GM13976 (cell line): ENCODE results near the gene CAPZA3.
"Not testable (repeated sequence)": the region's sequence is repeated elsewhere in the genome, so short reads cannot be mapped to it uniquely, and the experiment has no call there.

ENCODE experiments used
- DNase-seq: peaks from one replicate; pipeline ENCODE4 v3.0.0; 2012; ENCODE audit warnings: low spot score
- in situ Hi-C: fragments of 300-500 bp; cut with MboI; formaldehyde crosslinking; loops from one replicate; pipeline ENCODE4 v1.12.0; 2022; ENCODE audit warnings: low sequenced_read_pairs, mixed read lengths, inconsistent platforms; ENCODE audit not compliant: unreplicated experiment
- TF ChIP-seq, protein P1 (sequence below): IDR thresholded peaks from 2 replicates; pipeline ENCODE4 v1.5.1; 2012; ENCODE audit warnings: borderline replicate concordance, mild to moderate bottlenecking; ENCODE audit not compliant: insufficient read depth; ENCODE audit errors: extremely low read depth, missing control alignments, control extremely low read depth

CAPZA3 gene, protein sequence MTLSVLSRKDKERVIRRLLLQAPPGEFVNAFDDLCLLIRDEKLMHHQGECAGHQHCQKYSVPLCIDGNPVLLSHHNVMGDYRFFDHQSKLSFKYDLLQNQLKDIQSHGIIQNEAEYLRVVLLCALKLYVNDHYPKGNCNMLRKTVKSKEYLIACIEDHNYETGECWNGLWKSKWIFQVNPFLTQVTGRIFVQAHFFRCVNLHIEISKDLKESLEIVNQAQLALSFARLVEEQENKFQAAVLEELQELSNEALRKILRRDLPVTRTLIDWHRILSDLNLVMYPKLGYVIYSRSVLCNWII

DNA sequence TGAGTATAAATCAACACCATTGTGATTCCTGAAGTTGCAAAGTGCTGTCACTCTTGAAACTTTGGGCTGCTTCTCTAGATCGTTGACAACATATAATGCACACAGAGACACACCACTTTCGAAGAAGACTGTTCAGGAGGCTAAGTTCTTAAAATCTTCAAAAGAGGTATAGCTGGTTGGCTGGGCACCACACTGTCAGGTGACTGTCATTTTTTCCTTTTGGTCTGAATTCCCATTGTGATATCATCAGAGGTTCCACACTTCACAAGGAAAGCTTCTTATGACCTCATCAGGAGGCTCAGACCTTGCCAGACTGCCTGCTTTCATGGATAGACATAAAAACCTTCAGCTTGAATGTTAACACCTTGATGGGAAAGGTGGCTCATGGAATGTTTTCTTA lies at the start of gene CAPZA3, which contains the start of gene PLCZ1:
Gene CAPZA3 (plus strand): TSS at position 301 of the 400 bp plus-strand sequence. CDS start 150 bp downstream, outside the sequence.
Gene PLCZ1 (minus strand): TSS at position 194 of the 400 bp plus-strand sequence. CDS start 641 bp downstream, outside the sequence.
- TF ChIP-seq, protein P1, sequence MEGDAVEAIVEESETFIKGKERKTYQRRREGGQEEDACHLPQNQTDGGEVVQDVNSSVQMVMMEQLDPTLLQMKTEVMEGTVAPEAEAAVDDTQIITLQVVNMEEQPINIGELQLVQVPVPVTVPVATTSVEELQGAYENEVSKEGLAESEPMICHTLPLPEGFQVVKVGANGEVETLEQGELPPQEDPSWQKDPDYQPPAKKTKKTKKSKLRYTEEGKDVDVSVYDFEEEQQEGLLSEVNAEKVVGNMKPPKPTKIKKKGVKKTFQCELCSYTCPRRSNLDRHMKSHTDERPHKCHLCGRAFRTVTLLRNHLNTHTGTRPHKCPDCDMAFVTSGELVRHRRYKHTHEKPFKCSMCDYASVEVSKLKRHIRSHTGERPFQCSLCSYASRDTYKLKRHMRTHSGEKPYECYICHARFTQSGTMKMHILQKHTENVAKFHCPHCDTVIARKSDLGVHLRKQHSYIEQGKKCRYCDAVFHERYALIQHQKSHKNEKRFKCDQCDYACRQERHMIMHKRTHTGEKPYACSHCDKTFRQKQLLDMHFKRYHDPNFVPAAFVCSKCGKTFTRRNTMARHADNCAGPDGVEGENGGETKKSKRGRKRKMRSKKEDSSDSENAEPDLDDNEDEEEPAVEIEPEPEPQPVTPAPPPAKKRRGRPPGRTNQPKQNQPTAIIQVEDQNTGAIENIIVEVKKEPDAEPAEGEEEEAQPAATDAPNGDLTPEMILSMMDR: no peak
- in situ Hi-C loops: no loop called here
- DNase-seq: no peak

DNA sequence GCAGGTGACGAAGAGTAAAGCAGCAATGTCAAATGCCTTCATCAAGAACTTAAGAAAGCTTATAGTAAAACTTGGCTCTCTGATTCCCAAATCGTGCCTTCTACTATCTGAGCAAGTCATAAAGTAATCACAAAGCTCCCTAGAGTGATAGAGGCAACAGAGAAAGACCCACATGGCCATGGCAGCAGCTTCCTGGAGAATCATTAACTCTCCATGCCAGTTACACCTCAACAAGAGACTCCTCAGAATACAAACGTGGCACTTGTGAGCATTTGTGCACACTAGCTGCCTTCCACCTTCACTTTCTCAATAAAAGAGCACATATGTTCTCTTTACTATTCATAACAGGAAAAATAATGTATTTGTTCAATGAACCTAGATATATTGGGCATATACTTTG lies 48.1 kb upstream of the CAPZA3 start:
- in situ Hi-C loops: no loop called here
- TF ChIP-seq, protein P1: no peak

DNA sequence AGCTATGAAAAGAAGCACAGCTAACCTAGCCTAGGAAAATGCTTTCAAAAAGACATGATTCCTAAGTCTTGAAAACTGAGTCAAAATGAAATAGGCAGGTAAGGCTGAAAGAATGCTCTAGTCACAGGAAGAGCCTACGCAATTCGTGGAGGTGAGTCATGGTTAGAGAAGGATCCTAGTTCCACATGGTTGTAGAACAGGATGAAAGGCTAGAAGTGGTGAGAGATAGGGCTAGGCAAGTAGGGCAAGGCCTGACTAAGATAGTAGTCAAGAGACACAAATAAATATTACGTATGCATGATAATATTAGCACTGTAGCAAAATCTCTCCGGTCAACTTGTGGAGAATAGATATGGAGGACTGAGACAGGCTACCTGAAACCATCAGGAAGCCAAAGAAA lies 47.3 kb upstream of the CAPZA3 start:
- in situ Hi-C loops: no loop called here
- no peak for DNase-seq

More for the DNA sequence above, 48.1 kb upstream of the CAPZA3 start:
- DNase-seq: no peak

DNA sequence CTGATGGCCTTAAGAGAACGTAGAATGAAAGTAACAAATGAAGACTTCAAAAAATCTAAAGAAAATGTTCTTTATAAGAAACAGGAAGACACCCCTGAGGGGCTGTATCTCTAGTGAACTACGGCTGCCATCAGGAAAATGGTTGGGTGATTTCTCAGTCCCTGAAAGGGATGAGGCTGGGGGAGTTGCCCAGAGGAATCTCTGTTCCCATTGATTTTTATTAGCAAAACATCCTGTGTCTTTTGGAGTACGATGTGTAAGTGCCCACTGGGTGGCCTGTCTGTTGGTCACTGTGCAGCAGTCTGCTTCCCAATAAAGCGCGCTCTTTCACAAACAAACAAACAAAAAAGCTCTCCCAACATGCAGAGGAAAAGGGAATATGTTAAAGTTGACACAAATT lies 43.9 kb upstream of the CAPZA3 start:
- in situ Hi-C loops, DNase-seq: not testable (repeated sequence)

More for the DNA sequence above, 47.3 kb upstream of the CAPZA3 start:
- TF ChIP-seq, protein P1: no peak

DNA sequence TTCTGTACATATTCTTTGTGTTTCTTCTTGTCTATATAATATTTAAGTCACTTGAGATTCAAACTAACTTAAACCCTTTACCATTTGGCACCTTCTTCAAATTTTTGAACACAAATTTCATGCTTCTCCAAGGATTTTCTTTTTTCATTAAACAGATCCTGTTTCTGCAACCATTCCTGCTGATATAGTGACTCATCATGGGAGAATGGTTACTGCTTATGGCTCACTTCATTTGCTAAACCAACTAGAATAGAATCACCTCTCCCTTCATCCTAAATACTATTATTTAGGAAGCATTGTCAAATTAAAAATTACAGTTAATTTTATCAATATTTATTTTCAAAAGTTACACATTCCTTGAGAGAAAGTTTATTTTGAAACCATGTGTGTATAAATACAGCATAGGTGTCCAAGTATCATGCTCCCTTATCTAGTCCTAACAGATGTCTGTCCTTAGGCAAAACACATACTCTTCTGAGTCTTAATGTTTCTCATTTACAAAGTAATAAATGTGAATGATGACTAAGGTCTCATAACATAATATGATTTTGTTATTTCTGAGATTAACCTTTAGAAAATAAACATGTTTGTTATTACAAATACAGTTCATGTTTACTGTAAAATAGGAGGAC lies 40.8 kb upstream of the CAPZA3 start:
- no peak for DNase-seq
- TF ChIP-seq, protein P1: no peak
- in situ Hi-C loops: no loop called here

DNA sequence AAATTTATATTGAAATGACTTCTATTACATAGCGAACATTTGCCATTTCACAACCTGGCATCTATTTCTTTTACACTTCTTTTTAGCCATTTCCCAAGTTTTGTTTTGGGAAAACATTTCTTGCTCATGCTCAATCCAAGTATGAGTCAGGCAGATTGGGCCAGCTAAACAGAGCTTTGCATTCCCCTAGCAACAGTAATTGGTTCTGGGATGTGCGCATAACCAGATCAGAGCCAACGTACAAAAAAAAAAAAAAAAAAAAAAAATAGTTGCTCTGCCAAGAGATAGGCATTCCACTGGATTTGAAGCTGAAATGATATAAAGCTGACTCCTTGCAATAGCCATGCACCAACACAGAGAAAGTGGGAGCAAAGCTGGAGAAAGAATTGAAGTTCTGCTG lies 37.6 kb upstream of the CAPZA3 start:
- in situ Hi-C loops: no loop called here
- DNase-seq: no peak
- TF ChIP-seq, protein P1: no peak

DNA sequence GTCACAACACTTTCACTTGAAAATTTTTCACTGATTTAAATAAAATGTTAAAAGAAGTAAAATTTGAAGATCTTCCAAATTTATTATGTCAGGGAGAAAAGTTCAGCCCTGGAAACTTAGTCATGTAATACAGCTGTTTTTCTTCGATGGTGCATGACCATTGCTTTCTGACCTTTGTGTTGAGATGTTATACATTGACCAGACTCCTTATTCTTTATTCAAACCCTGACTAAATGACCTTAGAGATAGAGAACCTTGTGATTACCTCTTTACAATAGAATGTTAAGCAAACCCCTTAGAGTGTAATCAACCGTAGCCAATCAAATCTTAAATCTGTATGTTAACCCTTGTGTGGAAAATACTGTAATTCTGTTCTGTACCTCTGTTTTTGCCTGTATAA lies 34.6 kb upstream of the CAPZA3 start:
- DNase-seq: no peak
- TF ChIP-seq, protein P1: no peak
- in situ Hi-C loops: no loop called here
